Measurements from ENCODE around the gene KSR2. TPM values are rescaled to one million over a fixed set of nuclear protein-coding genes. Genes with fewer than 3 reads are reported as not detected.

Gene KSR2
- total RNA-seq, 1 donor from 2014 or later: 0.78 TPM

DNA sequence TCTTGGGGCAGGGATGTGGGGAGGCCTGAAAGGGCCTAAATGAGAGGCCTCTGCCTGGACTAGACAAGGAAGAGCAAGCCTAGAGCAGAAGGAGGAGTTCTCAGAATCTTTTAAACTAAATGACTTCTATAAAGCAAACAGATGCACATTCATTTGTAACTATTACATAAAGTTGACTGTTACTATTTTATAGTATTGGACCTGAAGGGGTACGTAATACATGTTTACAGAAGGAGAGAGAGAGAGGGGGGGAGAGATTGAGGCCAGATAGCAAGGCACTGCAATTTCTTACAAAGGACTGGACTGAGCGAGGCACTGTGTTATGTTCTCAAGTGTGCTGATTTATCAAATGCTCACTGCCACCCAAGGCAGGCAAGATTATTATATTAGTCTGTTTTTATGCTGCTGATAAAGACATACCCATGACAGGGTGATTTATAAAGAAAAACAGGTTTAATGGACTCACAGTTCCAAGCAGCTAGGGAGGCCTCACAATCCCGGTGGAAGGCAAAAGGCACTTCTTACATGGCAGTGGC is 391.6 kb downstream of the KSR2 start:
- no peak for DNase-seq

DNA sequence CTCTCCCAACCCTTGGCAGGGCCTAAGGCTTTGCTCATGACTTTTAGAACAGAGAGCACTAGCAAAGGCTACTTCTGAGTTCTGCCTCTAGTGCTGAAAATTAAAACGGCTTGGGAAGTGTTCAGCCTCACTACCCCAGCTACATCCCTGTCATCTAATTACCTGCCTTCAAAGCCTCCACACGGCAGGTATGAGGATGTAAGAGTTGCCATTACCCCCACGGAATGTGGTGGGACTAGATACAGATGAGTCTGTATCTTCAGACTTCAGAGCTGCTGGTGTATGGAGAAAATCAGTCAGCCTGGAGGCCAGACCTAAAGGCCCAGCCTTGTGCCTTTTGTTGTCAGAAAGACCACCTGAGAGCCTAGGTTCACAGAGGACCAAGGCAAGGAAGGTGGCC is 392.7 kb downstream of the KSR2 start:
- DNase-seq: no peak

- DNase-seq: no peak
These were observed 394.1 kb downstream of the KSR2 start for GRCh38 chr12:117574655-117575054.

DNA sequence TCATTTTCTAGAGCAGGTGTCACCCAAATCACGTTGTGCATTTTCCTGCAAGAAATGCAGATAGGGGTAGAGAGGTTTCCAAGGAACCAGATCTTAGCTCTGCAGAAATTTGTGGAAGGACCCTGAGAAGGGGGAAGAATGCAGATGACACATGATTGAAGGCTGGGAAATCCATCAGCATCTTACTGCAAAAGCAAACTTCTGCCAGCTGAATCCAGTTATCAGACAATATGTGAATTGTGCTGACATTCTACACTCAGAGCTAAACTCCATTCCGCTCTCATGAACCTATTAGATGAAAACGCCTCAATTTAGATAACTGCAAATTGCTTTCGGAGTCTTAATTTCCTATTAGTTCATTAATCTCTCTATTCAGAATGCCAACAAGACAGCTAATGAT is 396.0 kb downstream of the KSR2 start:
- DNase-seq: no peak

- DNase-seq: no peak
These were observed 397.5 kb downstream of the KSR2 start for GRCh38 chr12:117571321-117571720.

- DNase-seq: no peak
These were observed 398.2 kb downstream of the KSR2 start for GRCh38 chr12:117570608-117571007.

DNA sequence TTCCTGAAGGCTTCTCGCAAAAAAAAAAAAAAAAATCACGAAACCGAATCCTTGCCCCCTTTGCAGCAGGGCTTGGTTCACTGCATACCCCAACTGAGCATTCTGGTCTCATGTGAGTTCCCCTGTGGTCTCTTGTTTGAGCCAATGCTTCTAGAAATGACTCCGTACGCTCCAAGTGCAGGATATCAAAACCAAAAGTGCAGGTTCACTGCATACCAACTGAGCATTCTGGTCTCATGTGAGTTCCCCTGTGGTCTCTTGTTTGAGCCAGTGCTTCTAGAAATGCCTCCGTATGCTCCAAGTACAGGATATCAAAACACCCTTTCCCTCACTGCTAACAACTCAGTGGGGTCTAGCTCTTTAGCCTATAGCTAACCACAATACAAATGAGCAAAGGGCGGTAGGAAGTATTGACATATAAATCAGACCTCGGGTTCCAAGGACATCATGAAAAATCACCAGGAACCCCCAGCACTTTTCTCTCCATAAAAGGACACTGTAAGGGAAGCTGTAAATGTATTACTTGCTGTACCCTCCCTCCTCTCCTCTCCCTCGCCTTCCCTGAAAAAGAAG is 401.1 kb downstream of the KSR2 start:
- DNase-seq: no peak

- DNase-seq: no peak
These were observed 403.9 kb downstream of the KSR2 start for GRCh38 chr12:117564881-117565280.

- no peak for DNase-seq
These were observed 405.1 kb downstream of the KSR2 start for GRCh38 chr12:117563706-117564105.

GRCh38 chr12:117563007-117563406 is 405.8 kb downstream of the KSR2 start:
- no peak for DNase-seq

DNA sequence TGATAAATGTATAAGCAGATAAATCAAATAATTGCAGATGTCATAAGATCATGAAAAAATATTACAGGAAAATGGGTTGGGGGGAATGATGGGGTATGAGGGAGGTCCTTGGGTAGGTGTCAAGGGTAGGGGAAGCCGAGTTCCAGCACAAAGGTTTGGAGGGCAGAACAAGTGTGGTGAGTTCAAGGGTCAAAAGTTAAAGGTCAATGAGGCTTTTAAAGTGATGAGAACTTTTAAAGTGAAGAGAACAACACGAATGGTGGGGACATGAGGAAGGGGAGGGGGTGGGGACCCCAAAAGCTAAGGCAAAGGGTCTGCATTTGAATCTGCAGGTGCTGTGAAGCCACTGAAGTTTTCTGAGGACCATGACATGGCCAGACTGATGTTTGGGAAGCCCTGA is 406.8 kb downstream of the KSR2 start:
- no peak for DNase-seq

DNA sequence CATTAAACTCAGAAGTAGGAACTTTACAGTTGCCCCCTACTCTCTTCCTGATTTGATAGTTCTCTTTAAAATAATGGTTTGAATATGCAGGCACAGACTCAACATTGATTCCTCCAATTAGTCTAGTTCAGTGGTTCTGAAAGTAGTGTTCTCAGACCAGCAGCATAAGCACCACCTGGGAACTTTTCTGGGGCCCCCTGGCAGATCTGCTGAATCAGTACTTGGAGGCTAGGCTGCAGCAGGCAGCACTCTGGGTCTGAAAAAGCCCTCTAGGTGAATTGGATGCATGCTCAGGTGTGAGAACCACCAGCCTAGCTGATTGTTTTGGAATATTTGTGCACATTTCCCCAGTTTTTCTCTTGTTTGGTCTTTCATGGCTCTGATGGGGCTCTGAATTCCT is 408.8 kb downstream of the KSR2 start:
- DNase-seq: no peak

GRCh38 chr12:117555889-117556288 is 412.9 kb downstream of the KSR2 start:
- DNase-seq: no peak

DNA sequence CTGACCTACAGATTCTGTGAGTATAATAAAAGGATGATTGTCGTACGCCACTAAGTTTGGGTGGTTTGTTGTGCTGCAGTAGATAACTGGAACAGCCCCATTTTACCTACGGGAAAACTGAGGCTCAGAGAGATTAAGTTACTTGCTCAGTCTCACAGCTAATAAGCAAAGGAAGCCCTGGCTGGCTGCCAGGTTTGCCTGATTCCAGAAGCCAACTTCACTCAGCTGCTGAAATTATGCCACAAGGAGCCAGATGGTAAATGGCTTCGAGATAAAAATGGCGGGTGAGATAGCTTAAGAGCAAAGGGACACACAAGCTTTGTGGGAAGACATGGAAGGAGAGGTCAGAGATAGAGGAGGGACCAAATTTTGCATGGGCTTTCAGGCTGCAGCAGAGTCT is 415.8 kb downstream of the KSR2 start:
- no peak for DNase-seq

DNA sequence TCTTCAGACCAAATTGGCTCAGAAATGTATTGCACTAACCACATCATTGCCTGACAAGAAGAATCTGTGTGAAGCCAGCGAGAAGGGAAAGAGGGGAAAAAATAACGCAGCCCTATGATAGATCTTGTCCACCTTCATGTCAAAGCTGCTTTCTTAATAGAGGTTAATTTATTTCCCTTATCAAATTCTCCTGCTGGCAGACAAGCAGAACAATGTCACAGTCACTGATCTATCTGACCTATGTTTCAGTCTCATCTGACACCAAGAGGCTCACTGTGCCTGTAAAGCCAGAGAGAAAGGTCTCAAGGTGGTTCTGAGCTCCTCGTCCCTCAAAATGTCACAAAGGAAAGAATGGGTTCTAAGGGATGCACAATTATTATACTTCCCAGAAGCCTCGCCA is 417.1 kb downstream of the KSR2 start:
- no peak for DNase-seq

DNA sequence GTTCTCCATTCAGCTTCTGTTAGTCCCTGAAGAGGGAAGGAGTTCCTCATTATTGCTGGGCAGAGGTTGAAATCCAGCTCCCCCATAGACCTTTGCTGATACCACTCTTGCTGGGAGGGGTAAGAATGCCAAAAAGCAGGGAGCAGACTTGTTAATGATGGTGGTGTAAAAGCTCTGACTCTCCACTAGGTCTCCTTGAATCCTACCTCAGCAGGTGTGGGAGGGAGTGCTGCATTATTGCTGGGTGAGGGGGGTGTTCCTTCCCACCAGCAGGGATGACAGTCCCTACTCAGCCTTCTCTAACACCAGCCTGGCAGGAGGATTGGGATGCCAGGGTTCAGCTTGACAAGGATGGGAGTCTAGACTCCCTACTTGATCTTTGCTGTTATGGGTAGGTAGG is 421.6 kb downstream of the KSR2 start:
- DNase-seq: no peak

GRCh38 chr12:117545216-117545615 is 423.6 kb downstream of the KSR2 start:
- DNase-seq: no peak

- DNase-seq: no peak
These were observed 428.8 kb downstream of the KSR2 start for GRCh38 chr12:117540011-117540410.

DNA sequence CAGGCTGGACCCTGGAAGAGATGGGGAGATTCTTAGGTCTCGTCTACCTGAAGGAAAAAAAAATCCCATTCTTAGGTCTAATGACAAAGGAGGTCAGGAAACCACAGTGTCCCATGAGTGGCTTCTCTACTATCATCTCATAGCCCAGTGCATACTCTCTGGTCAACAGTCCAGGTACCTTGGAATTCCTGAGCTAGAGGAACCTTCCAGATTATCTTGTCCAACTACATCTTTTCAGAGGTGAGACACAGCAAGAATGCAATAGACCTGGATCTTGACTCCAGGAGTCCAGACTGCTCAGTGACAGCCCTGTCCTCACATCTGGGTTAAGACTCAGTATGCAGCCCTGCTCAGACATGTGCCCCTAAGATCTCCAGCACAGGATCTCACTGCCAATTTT is 429.9 kb downstream of the KSR2 start:
- no peak for DNase-seq

- no peak for DNase-seq
These were observed 430.6 kb downstream of the KSR2 start for GRCh38 chr12:117538032-117538690.

GRCh38 chr12:117533687-117534086 is 435.1 kb downstream of the KSR2 start:
- DNase-seq: no peak

DNA sequence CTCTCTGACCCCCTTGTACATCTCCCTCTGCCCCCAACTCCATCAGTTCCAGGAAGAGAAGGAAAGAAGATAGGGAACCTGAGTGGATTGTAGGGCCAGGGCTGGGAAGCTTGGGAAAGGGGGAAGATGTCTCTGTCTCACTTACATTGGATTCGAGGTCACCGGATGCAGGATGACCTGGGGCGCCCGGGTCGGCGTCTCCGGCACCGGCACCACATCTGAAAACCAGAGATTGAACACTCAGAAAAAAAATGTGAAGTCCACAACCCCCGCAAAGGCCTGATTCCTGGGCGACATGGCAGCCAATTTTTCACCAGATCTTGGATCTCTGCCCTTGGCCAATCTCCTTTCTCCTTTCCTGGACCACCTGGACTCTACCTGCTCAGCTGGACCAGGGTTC is 438.0 kb downstream of the KSR2 start:
- no peak for DNase-seq

- DNase-seq: no peak
These were observed 440.3 kb downstream of the KSR2 start for GRCh38 chr12:117528538-117528937.

DNA sequence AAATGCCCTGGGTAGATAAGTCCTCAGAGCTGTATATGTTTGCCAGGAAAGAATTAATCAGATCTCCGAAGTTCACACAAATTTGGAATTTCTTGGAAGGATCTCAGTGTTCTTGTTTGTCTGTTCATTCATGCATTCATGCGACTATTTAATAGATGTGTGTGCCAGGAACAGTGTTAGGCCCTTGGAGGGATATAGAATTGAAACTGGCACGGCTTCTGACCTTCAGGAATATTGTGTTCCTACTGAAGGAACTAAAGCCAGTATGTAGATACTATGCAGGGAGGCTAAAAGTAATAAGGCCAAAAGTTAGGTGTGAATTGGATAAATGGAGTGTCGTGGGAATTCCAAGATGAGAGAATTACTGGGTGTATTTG is 441.3 kb downstream of the KSR2 start:
- DNase-seq: no peak
